Measurements from ENCODE around the gene ARAP3. TPM values are rescaled to one million over a fixed set of nuclear protein-coding genes. Genes with fewer than 3 reads are reported as not detected.

The ARAP3 gene
- total and polyA plus RNA-seq, 9 of the 15 experiments (the other 6 are each of a cell fraction or from before 2014, with no cell fraction given) = 0.83 to 25.7 (median 6.4) TPM

DNA sequence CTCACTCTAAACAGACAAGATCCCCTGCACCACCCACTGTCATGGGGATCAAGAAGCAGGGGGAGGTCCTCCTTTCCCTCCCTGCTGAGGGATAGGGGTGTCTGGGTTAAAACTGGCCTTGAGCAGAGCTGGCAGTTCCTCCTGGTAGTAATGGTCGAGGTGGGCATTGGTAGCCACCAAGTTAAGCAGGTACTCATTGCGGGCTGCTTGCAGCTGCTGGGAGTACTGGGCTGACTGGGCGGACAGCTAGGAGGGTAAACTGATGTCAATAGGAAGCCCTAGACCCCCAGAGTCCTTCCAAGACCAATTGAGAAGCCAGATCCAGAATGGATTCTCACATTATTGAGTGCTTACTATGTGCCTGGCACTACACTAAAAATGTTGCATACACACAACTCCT, 34.2 kb downstream of the ARAP3 start:
- FAIRE-seq = no peak
- POLR2A ChIA-PET = interaction anchor here (1.7 kb wide), 1 partner anchor 11 kb away, joined by 12 read pairs; the partner anchor contains the start of genes HDAC3 and RELL2
- peak overlapping the region in 1 of 2 experiments; percentile 26; a peak in 1 of 4 replicates for H3K9ac ChIP-seq (ENCODE audit: insufficient read depth in 1 of 2, low read depth in 2 of 2, low read length in 2 of 2)

More for the DNA sequence above, 34.2 kb downstream of the ARAP3 start:
- WGBS (ENCODE audit: insufficient coverage, low coverage, missing lambda C conversion rate) = 50% methylated on average over 3 of the region's 3 CpGs
- Histone ChIP-seq H3K9me1 (ENCODE audit: control insufficient read depth, insufficient read depth, low read length) (peaks cover 4% of the 10 kb centered on the region), H3K27ac (ENCODE audit: extremely low read depth, low read depth, low read length) (no peak overlapping the region), H4K20me1 (replicated peaks; ENCODE audit: control insufficient read depth, insufficient read depth, low read length) (no peaks in the 10 kb centered on the region), H2AFZ (ENCODE audit: low read depth, low read length) (no peak overlapping the region), H3K9me3 (replicated peaks; ENCODE audit: control insufficient read depth, insufficient read depth, low read depth, low read length) (no peaks in the 10 kb centered on the region), H3K4me2 (ENCODE audit: insufficient read depth, low read length) (no peak overlapping the region), H3K4me1 (replicated peaks in 1 of 2; ENCODE audit: control insufficient read depth in 2 of 2, insufficient read depth in 2 of 2, low read length in 2 of 2) (peaks cover 9 to 30% of the 10 kb centered on the region in 2 experiments), H3K4me3 (no peak overlapping the region), H3K27me3 (ENCODE audit: control insufficient read depth in 2 of 2, insufficient read depth in 2 of 2, low read length in 2 of 2) (no peaks in the 10 kb centered on the region), H3K36me3 (ENCODE audit: control insufficient read depth, insufficient read depth, low read length) (peaks cover 30% of the 10 kb centered on the region; the same call in 2 of the 3 replicates), H3K79me2 (ENCODE audit: control insufficient read depth, insufficient read depth, low read length) (peaks cover 3% of the 10 kb centered on the region; the same call in 1 of the 3 replicates)
- in situ Hi-C loops (cut with MboI) = no loop called here
- BruUV-seq (replicated peaks) = no TSS peak
- intact Hi-C loops (cut with micrococcal nuclease) = no loop called here
- ATAC-seq (no peak), DNase-seq (ENCODE audit: extremely low read depth in 1 of 4, low spot score in 3 of 4) (no peak)
- TF ChIP-seq CBFA2T3 (IDR thresholded peaks at IDR 0.05) = no peak
- TF ChIP-seq, protein P1, sequence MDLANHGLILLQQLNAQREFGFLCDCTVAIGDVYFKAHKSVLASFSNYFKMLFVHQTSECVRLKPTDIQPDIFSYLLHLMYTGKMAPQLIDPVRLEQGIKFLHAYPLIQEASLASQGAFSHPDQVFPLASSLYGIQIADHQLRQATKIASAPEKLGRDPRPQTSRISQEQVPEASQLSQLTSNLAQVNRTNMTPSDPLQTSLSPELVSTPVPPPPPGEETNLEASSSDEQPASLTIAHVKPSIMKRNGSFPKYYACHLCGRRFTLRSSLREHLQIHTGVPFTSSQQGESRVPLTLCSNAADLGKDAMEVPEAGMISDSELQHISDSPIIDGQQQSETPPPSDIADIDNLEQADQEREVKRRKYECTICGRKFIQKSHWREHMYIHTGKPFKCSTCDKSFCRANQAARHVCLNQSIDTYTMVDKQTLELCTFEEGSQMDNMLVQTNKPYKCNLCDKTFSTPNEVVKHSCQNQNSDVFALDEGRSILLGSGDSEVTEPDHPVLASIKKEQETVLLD (IDR thresholded peaks at IDR 0.05) = no peak
- TF ChIP-seq FOXA3 (CRISPR knock-in tag; conservative IDR thresholded peaks at IDR 0.05 in 1 of 2, IDR thresholded peaks at IDR 0.05 in 1 of 2) = no peak
- no peak for TF ChIP-seq GATAD2B (IDR thresholded peaks at IDR 0.05; ENCODE audit: borderline replicate concordance)
- TF ChIP-seq BCL6 (CRISPR knock-in tag; IDR thresholded peaks at IDR 0.05) = no peak
- no peak for TF ChIP-seq TEAD1 (CRISPR knock-in tag; IDR thresholded peaks at IDR 0.05)
- CTCF ChIA-PET (ENCODE audit: low intra/inter-chr PET ratio) = no interaction called here

Measured in K562 (cell line).